HG03095 (cell line): ENCODE results near the gene GRK2.

Source experiments
- ATAC-seq: cut with Tn5 transposase; IDR thresholded peaks from one replicate; pipeline ENCODE4 v1.9.1; 2021; ENCODE audit warnings: moderate library complexity; ENCODE audit not compliant: unreplicated experiment

The GRK2 gene

GRCh38 chr11:67293090-67293489, 26.8 kb downstream of the GRK2 start:
- no peak for ATAC-seq

- no peak for ATAC-seq
Measured at GRCh38 chr11:67295846-67296245, 29.6 kb downstream of the GRK2 start.

- ATAC-seq = no peak
Measured at GRCh38 chr11:67298786-67299185, 32.5 kb downstream of the GRK2 start.

DNA sequence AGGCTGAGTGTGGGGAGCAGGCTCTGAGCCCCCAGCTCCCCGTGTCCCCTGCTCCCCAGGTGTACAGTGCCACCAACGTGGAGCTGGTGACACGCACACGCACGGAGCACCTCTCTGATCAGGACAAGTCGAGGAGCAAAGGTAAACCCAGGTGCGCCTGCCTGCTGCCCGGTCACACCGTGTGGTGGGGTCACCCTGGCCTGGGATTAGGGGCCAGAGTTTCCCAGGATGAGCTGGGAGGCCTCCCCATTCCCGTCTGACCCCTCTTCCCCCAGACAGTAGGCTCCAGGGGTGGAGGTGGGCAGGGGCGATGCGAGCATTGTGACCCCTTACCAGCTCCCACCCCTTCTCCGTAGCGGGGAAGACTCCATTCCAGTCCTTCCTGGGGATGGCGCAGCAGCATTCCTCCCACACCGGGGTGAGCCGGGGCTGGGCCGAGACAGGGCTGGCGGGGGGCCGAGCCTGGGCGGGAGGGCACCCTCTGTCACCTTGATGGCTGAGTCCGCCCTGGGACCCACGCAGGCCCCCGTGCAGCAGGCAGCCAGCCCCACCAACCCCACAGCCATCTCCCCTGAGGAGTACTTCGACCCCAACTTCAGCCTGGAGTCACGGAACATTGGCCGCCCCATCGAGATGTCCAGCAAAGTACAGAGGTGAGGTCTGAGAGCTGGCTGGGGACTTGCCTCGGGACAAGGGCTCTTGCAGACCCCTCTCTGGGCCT, 33.4 kb downstream of the GRK2 start:
- no peak for ATAC-seq

GRCh38 chr11:67300256-67300755, 34.0 kb downstream of the GRK2 start:
- ATAC-seq = no peak

- ATAC-seq = no peak
Measured at GRCh38 chr11:67300756-67301312, 34.6 kb downstream of the GRK2 start.

DNA sequence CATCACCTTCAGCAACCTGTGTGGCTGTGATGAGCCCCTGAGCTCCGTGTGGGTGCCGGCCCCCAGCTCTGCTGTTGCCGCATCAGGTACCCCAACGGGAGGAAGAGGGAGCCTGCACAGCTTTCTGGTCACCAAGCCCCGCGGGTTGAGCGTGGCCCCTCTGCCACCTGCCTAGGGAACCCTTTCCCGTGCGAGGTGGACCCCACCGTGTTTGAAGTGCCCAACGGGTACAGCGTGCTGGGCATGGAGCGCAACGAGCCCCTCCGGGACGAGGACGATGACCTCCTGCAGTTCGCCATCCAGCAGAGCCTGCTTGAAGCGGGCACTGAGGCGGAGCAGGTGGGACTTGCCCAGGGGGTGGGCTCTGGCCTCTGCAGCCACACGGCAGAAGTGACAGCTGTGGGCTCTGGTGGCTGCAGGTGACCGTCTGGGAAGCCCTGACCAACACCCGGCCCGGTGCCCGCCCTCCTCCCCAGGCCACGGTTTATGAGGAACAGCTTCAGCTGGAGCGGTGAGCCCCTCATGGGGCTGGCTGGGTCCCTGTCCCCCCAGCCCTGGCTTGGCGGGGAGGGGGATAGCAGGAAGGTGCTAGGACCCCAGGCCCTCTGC, 35.1 kb downstream of the GRK2 start:
- no peak for ATAC-seq

DNA sequence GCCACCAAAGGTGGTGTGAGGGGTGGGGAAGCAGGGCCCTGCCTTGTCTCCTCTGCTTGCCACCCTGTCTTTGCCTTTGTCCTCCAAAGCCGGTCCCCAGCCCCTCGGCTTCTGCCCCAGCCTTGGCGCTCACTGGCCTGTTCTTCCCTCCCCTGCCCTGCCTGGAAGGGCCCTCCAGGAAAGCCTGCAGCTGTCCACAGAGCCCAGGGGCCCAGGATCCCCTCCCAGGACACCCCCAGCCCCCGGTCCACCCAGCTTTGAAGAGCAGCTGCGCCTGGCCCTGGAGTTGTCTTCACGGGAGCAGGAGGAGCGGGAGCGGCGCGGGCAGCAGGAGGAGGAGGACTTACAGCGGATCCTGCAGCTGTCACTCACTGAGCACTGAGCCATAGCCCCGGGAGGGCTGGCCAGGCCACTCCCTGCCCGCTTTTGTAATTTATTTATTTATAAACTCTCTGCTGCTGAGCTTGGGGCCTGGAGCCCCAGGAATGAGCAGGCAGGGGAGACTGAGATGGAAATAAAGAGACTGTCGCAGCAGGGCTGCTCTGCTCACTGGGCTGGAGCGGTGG, 35.8 kb downstream of the GRK2 start:
- ATAC-seq = no peak

- no peak for ATAC-seq
Measured at GRCh38 chr11:67302571-67303131, 36.4 kb downstream of the GRK2 start.

DNA sequence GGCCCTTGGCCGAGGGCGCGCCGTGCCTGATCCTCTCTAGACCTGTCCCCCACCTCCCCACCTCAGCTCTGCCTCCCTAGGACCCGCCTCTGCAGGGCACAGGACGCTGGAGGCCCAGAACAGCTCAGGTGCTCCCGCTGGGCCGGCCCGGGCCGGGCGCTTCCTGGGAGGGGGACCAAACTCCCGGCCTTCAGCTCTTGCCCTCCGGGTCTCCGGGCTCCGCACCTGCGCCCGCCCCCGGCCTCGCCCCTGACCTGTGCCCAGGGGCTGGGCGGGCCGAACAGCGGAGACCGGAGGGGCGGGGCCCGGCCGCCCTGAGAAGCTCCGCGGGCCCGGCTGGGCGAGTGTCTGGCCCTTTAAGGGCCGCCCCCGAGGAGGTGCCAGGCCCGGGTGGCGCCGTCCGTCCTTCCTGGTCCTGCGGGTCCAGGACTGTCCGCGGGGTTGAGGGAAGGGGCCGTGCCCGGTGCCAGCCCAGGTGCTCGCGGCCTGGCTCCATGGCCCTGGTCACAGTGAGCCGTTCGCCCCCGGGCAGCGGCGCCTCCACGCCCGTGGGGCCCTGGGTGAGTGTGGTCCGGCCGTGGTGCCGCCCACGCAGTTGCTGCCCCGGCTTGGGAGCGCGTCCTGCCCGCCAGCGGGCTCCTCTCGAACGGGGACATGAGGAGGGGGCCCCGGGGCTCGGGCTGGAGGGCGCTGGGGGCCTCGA, 37.0 kb downstream of the GRK2 start, which contains the start of gene SSH3:
Gene SSH3 (plus strand): TSS at position 399 of the 703 bp plus-strand sequence. CDS start 96 bp downstream, at position 495.
- ATAC-seq = no peak

DNA sequence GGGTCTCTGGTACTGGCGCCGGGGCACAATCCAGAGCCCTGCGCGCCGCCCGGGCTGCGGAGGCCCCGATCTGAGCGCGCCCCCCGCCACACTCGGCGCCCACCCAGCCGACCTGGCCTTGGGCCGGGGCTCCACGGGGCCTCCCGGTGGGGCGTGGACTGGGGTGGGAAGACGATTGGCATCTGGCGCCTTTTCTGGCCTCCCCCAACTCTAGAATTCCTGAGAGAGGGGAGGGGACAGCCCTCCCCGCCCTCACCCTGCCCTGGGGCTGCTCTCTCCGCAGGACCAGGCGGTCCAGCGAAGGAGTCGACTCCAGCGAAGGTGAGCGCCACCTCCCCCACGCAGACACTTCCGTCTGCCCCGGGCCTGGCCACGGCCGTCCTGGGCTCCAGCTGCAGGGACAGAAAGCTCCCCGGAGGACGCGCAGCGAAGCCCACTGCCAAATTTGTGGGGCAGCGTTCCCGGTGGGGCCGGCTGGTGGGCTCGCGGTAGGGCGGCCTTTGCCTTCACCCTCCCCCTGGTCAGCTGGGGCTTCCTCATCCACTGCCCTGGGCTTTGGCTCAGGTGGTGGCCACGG, 37.6 kb downstream of the GRK2 start:
- no peak for ATAC-seq

GRCh38 chr11:67304511-67305113, 38.3 kb downstream of the GRK2 start:
- ATAC-seq = no peak

DNA sequence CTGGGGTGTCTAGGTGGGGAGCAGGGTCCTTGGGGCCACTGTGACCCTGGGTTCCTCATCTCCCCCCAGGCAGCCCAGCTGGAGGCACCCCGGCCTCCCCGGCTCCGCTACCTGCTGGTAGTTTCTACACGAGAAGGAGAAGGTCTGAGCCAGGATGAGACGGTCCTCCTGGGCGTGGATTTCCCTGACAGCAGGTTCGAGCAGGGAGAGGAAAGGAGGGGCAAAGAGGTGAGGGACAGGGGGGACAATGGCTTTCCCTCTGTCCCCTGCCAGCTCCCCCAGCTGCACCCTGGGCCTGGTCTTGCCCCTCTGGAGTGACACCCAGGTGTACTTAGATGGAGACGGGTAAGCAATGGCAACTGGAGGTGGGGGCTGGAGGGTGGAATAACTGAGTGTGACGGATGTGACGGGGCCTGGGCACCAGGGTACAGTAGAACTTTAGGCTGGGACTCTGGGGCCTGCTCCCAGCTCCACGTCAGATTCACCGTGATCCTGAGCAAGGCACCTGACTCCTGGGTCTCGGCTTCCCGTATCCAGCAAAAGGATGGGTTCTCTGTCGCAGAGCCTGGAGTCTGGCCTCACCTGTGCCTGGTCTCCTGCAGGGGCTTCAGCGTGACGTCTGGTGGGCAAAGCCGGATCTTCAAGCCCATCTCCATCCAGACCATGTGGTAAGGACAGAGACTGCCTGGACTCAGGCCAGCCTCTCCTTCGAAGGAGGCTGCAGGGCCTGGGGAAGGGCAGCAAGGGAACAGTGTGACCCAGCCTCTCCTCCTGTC, 40.7 kb downstream of the GRK2 start:
- ATAC-seq = no peak

DNA sequence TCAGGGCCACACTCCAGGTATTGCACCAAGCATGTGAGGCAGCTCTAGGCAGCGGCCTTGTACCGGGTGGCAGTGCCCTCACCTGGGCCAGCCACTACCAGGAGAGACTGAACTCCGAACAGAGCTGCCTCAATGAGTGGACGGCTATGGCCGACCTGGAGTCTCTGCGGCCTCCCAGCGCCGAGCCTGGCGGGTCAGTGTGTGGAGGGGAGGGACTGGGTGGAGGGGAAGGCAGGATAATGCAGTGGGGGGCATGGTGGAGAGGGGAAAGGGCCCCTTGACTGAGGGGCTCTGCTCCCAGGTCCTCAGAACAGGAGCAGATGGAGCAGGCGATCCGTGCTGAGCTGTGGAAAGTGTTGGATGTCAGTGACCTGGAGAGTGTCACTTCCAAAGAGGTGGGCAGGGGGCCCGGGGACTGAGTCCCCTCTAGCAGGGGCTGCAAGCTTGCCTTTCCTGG, 41.3 kb downstream of the GRK2 start:
- no peak for ATAC-seq

DNA sequence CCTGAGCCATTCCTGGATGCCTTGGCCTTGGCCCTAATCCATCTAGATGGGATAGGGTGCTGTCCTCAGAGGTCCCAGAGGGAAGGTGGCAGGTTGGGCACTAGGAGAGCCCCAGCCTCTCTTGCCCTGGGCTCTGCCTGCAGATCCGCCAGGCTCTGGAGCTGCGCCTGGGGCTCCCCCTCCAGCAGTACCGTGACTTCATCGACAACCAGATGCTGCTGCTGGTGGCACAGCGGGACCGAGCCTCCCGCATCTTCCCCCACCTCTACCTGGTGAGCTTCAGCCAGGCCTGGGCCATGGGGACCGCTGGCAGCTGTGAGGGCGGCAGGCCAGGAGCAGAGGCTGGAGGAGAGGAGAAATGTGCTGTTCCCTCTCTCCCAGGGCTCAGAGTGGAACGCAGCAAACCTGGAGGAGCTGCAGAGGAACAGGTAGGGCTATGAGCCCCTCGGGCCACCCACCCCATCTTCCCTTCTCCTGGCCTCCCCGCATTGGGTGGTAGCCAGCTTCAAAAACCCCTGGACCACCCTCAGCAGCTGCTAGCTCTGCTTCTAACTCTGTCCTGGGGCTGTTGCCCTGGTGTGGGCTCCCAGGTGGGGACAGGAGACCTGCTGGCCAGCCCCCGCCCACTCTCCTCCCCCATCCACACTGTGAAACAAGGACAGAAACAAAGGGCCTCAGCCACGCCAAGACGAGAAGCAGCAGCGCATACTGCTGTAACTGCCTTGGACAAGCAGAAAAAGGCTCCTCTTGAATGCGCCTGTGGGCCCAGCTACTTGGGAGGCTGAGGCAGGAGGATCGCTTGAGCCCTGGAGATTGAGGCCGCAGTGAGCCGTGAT, 42.0 kb downstream of the GRK2 start:
- no peak for ATAC-seq

DNA sequence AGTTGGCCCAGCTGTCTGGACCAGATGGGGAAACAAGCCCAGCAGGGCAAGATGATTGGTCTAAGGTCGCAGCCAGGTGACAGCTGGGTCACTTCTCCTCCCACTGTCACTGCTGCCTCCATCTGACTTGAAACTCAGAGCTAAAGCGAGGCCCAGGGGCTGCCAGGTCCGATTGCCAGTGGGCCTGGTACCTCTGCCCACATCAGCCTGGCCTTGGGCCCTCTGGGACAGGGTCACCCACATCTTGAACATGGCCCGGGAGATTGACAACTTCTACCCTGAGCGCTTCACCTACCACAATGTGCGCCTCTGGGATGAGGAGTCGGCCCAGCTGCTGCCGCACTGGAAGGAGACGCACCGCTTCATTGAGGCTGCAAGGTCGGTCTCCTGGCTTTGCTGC, 42.9 kb downstream of the GRK2 start:
- no peak for ATAC-seq

GRCh38 chr11:67309661-67310061, 43.4 kb downstream of the GRK2 start:
- ATAC-seq = no peak

- no peak for ATAC-seq
Measured at GRCh38 chr11:67310246-67311050, 44.2 kb downstream of the GRK2 start.
